Adrenal gland (tissue), 12 donors: Measurements from ENCODE around the gene INSR. TPM values are rescaled to one million over a fixed set of nuclear protein-coding genes. Genes with fewer than 3 reads are reported as not detected.
A peak's percentile ranks its signal among the peaks of the same experiment; 100 is the strongest.

Experiments used
- DNase-seq, 7 donors: peaks; one replicate each; pipeline ENCODE4 v3.0.0-alpha.2; 2019 to 2020
- H3K27ac ChIP-seq, 5 donors: fragments of 200-600 bp; sonication (generic) in 4 of 5; 1 replicate in 3 of 5; 2 replicates in 2 of 5; pipeline versions ENCODE4 v1.5.1 to v1.8.0; 2016 to 2020; ENCODE audit warnings: mild to moderate bottlenecking in 1 of 5
- H3K27me3 ChIP-seq: fragments of 200-600 bp; 2 replicates; pipeline ENCODE4 v1.8.0; 2021
- H3K36me3 ChIP-seq, 2 donors: fragments of 200-600 bp; replicated peaks in 1 of 2; 1 replicate in 1 of 2; 2 replicates in 1 of 2; pipeline versions ENCODE4 v1.5.1 to v1.8.0; 2018 to 2022
- H3K4me1 ChIP-seq, 2 donors: fragments of 200-600 bp; replicated peaks in 1 of 2; 1 replicate in 1 of 2; 2 replicates in 1 of 2; pipeline versions ENCODE4 v1.5.1 to v1.8.0; 2018 to 2021
- H3K4me3 ChIP-seq, 4 donors: fragments of 200-600 bp; sonication (generic) in 3 of 4; one replicate each; pipeline ENCODE4 v1.5.1; 2016 to 2018
- H3K9me3 ChIP-seq, 3 donors: fragments of 200-600 bp; sonication (generic) in 1 of 3; replicated peaks in 1 of 3; 1 replicate in 2 of 3; 2 replicates in 1 of 3; pipeline versions ENCODE4 v1.5.1 to v1.8.0; 2016 to 2021
- POLR2A ChIP-seq, 2 donors: fragments of 450-650 bp; IDR thresholded peaks; one replicate each; pipeline ENCODE4 v1.6.1; 2017; ENCODE audit warnings: antibody characterized with exemption in 2 of 2, mild to moderate bottlenecking in 2 of 2, moderate library complexity in 1 of 2
- WGBS, 4 donors: extraction: QIAGEN DNeasy Blood & Tissue Kit in 2 of 4; methylation state at CpG; one replicate each; pipeline versions ENCODE4 v1.1.5 to v1.1.7; 2013 to 2017; 5-methylcytosine and 5-hydroxymethylcytosine counted together
- intact Hi-C, 2 donors: fragments of 100-400 bp; cut with DNase I; formaldehyde crosslinking; loops; one replicate each; pipeline versions ENCODE4 v1.14.1 to v1.15.0; 2022 to 2023
- polyA plus RNA-seq, 3 donors: library from polyadenylated mRNA; stranded (reverse); fragments of 200-250 nt in 2 of 3; fragments of 350-450 nt in 1 of 3; fragmentation: Illumina TruSeq in 1 of 3; extraction: RNeasy Lipid Tissue Mini Kit (QIAGEN cat#74804) in 1 of 3; gene quantifications; one replicate each; pipeline ENCODE4 v1.2.3, GENCODE V29; 2013 to 2014
- total RNA-seq, 9 donors: library from RNA; depleted of rRNA in 4 of 9; stranded (reverse); fragments of >200 nt in 4 of 9; fragments of 120-200 nt in 1 of 9; fragmentation: NEBNext Ultra II Directional in 1 of 9; extraction: Animal tissue kit (Norgen Biotek cat#: 25700) in 1 of 9; gene quantifications; one replicate each; pipeline versions ENCODE4 v1.1.0 to v1.2.4, GENCODE V29; 2013 to 2023
- TF ChIP-seq, protein P1 (sequence below), 6 experiments: fragments of 450-650 bp in 4 of 6; fragments of 200-600 bp in 2 of 6; sonication (generic) in 1 of 6; IDR thresholded peaks; 1 replicate in 5 of 6; 2 replicates in 1 of 6; pipeline versions ENCODE4 v1.5.1 to v1.8.0; 2016 to 2021; ENCODE audit warnings: antibody characterized with exemption in 6 of 6, mild to moderate bottlenecking in 2 of 6, moderate library complexity in 1 of 6
- donor health status: healthy with polysubstance abuse.
- donor health status: Bipolar disorder and iron deficiency.
- donor health status: DM: yes; HTN: yes; CAD: no.
- donor health status: DM: no; HTN: no; CAD: no.
- donor health status: DM: no; HTN: no; CAD: no.
- donor health status: DM: yes; HTN: yes; CAD: no.

The INSR gene
- total and polyA plus RNA-seq, 12 donors = 19.0 to 327 (median 99.9) TPM

GRCh38 chr19:7238051-7238450 is 56.2 kb downstream of the INSR start:
- no peaks in the 10 kb centered on the region for H3K36me3 ChIP-seq
- H3K4me1 ChIP-seq = peaks cover 0 to 28% of the 10 kb centered on the region in 2 donors
- no peaks in the 10 kb centered on the region for H3K9me3 ChIP-seq
- intact Hi-C loops = no loop called here
- peak overlapping the region in 1 of 5 donors; percentile 29 for H3K27ac ChIP-seq
- H3K4me3 ChIP-seq = no peak overlapping the region
- 44 to 74% (median 58%) methylated on average over 4 of the region's 4 CpGs for WGBS, 4 donors
- TF ChIP-seq, protein P1, sequence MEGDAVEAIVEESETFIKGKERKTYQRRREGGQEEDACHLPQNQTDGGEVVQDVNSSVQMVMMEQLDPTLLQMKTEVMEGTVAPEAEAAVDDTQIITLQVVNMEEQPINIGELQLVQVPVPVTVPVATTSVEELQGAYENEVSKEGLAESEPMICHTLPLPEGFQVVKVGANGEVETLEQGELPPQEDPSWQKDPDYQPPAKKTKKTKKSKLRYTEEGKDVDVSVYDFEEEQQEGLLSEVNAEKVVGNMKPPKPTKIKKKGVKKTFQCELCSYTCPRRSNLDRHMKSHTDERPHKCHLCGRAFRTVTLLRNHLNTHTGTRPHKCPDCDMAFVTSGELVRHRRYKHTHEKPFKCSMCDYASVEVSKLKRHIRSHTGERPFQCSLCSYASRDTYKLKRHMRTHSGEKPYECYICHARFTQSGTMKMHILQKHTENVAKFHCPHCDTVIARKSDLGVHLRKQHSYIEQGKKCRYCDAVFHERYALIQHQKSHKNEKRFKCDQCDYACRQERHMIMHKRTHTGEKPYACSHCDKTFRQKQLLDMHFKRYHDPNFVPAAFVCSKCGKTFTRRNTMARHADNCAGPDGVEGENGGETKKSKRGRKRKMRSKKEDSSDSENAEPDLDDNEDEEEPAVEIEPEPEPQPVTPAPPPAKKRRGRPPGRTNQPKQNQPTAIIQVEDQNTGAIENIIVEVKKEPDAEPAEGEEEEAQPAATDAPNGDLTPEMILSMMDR (IDR thresholded peaks at IDR 0.05) = no peak
- TF ChIP-seq POLR2A (IDR thresholded peaks at IDR 0.05) = no peak
- no peaks in the 10 kb centered on the region for H3K27me3 ChIP-seq
- DNase-seq = peak in 1 of 7 donors; percentile 12

- Histone ChIP-seq H3K27me3 (no peaks in the 10 kb centered on the region), H3K36me3 (no peaks in the 10 kb centered on the region), H3K4me1 (peaks cover 4 to 27% of the 10 kb centered on the region in 2 donors), H3K4me3 (no peak overlapping the region), H3K9me3 (no peaks in the 10 kb centered on the region), H3K27ac (no peak overlapping the region)
- WGBS, 4 donors = 58 to 78% (median 70%) methylated on average over 5 of the region's 5 CpGs
- DNase-seq = peak in 1 of 7 donors; percentile 9
- intact Hi-C loops = no loop called here
- no peak for TF ChIP-seq POLR2A (IDR thresholded peaks at IDR 0.05)
- TF ChIP-seq, protein P1 (IDR thresholded peaks at IDR 0.05) = no peak
Observed at GRCh38 chr19:7236153-7236552, 58.1 kb downstream of the INSR start.

DNA sequence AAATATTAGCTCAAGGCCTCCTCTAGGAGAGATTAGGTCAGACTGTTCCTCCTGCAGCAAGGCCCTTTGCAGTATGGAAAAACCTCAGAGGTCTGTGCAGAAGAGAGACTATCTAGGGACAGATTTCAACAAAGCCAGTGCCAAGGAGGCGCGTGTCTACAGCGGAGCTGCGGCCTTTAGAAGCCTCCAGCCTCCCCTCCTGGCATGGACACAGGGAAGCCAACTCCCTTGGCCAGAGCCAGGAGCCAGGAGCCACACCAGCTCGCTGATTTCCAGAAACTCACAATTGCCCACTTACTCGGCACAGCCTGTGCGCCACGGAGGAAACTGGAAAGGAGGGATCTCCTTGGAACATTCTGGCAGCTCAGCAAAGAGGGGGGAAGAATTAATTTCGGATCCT is 63.4 kb downstream of the INSR start:
- DNase-seq = peak; percentile 75 to 92 (median 89)
- H3K9me3 ChIP-seq = no peaks in the 10 kb centered on the region
- peaks cover 12 to 53% of the 10 kb centered on the region in 2 donors for H3K4me1 ChIP-seq
- H3K27me3 ChIP-seq = no peaks in the 10 kb centered on the region
- peak in 1 of 2 donors; percentile 68 for TF ChIP-seq POLR2A (IDR thresholded peaks at IDR 0.05)
- TF ChIP-seq, protein P1 (IDR thresholded peaks at IDR 0.05) = peak in 1 of 6 experiments; percentile 23
- H3K4me3 ChIP-seq = no peak overlapping the region
- H3K36me3 ChIP-seq = no peaks in the 10 kb centered on the region
- 21 to 49% (median 33%) methylated on average over 6 to 9 of the region's 9 CpGs for WGBS, 4 donors
- H3K27ac ChIP-seq = peak overlapping the region; percentile 35 to 80 (median 73)
- intact Hi-C loops = no loop called here

DNA sequence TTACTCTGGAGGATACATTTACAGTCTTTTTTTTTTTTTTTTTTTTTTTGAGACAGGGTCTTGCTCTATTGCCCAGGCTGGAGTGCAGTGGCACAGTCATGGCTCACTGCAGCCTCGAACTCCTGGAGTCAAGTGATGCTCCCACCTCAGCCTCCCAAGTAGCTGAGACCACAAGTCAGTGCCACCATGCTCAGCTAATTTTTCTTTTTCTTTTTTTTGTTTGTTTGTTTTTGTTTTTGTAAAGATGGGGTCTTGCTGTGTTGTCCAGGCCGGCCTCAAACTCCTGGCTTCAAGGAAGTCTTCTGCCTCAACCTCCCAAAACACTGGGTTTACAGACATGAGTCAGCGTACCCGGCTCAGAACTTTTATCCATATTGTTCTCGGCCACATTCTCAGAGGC is 64.5 kb downstream of the INSR start:
- no peak for DNase-seq
- intact Hi-C loops = no loop called here
- Histone ChIP-seq H3K27ac (peak overlapping the region in 2 of 5 donors; percentile 71 to 79), H3K4me3 (no peak overlapping the region), H3K36me3 (no peaks in the 10 kb centered on the region), H3K4me1 (peaks cover 14 to 52% of the 10 kb centered on the region in 2 donors), H3K27me3 (no peaks in the 10 kb centered on the region), H3K9me3 (no peaks in the 10 kb centered on the region)
- TF ChIP-seq POLR2A (IDR thresholded peaks at IDR 0.05) = no peak
- TF ChIP-seq, protein P1 (IDR thresholded peaks at IDR 0.05) = no peak
- 83 to 97% (median 94%) methylated on average over 5 of the region's 5 CpGs for WGBS, 4 donors
